Neural progenitor cell (in vitro differentiated cells): ENCODE data around the gene CTDNEP1.

Experiments
- CTCF ChIP-seq: fragments of 200-600 bp; sonication (generic); IDR thresholded peaks from 2 replicates; pipeline ENCODE4 v1.5.1; 2017; ENCODE audit warnings: antibody characterized with exemption, mild to moderate bottlenecking
- EZH2 ChIP-seq: fragments of 200-600 bp; sonication (generic); IDR thresholded peaks from 2 replicates; pipeline ENCODE4 v1.6.1; 2017; ENCODE audit warnings: antibody characterized with exemption, mild to moderate bottlenecking, moderate library complexity
- EZH2phosphoT487 ChIP-seq: fragments of 200-600 bp; sonication (generic); IDR thresholded peaks from 2 replicates; pipeline ENCODE4 v1.6.1; 2017; ENCODE audit warnings: antibody characterized with exemption

GRCh38 chr17:7262192-7262934 is 10.8 kb upstream of the CTDNEP1 start, which contains the start of gene CLDN7:
- TF ChIP-seq CTCF: no peak
- peak; percentile 97 for TF ChIP-seq EZH2
- TF ChIP-seq EZH2phosphoT487: peak; percentile 97
